Measurements from ENCODE around the gene CSN2. TPM values are rescaled to one million over a fixed set of nuclear protein-coding genes. Genes with fewer than 3 reads are reported as not detected.
"Not testable (repeated sequence)": the region's sequence is repeated elsewhere in the genome, so short reads cannot be mapped to it uniquely, and the experiment has no call there.

Gene CSN2
- polyA plus RNA-seq, 1 donor from 2014 or later, result not detected

DNA sequence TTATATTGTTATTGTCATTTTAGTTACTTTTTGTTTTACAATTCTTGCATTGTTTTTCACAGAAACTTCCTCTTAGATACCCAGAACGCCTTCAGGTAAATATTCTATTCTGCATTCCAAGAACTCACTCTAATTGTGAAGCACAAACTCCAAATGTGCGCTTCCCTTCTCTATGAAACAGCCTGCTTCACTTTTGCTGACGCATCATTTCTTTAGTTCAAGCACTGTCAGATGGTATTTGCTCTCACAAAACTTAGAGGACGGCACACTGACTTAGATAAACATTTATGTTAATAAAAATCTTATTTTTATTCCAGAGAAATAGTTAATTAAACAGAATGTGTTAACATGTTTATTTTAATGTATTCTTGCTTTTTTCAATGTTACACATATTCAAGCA lies 31.4 kb downstream of the CSN2 start:
- Mint-ChIP-seq H3K4me1 (no peaks in the 10 kb centered on the region), H3K4me3 (no peak overlapping the region), H3K9me3 (no peaks in the 10 kb centered on the region), H3K36me3 (no peaks in the 10 kb centered on the region), H3K27ac (no peak overlapping the region), H3K27me3 (no peaks in the 10 kb centered on the region)

DNA sequence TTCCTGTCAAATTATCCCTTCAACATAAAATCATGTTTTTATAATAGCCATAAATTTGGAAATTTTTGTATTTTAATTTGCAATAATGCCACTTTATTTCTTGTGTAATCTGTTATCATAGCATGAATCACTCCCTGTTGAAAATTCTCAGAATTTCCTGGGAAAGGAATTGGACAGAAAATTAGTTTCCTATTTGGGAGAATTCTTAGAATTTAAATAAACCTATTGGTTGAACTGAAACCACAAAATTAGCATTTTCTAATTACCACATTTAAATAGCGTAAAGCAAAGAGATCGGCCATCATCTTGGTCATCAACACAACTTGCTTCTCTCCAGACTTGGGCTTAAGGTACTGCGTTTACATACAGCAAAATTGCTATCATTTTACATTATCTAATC lies 34.8 kb downstream of the CSN2 start, which contains the start of gene CSN1S1:
Gene CSN1S1 (plus strand): TSS at position 301 of the 400 bp plus-strand sequence. CDS start 1,488 bp downstream, outside the sequence.
- Mint-ChIP-seq H3K36me3 (no peaks in the 10 kb centered on the region), H3K27ac (no peak within 1 kb of the TSS), H3K9me3 (no peaks in the 10 kb centered on the region), H3K4me3 (no peak within 1 kb of the TSS), H3K27me3 (no peaks in the 10 kb centered on the region), H3K4me1 (no peaks in the 10 kb centered on the region)

DNA sequence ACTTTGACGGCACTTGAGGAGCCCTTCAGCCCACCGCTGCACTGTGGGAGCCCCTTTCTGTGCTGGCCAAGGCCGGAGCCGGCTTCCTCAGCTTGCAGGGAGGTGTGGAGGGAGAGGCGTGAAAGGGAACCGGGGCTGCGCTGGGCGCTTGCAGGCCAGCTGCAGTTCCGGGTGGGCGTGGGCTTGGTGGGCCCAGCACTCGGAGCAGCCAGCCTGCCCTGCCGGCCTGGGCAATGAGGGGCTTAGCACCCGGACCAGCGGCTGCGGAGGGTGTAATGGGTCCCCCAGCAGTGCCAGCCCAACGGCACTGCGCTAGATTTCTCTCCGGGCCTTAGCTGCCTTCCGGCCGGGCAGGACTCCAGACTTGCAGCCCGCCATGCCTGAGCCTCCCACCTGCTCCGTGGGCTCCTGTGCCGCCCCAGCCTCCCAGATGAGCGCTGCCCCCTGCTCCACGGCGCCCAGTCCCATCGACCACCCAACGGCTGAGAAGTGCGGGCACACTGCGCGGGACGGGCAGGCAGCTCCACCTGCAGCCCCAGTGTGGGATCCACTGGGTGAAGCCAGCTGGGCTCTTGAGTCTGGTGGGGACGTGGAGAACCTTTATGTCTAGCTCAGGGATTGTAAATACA lies 41.6 kb downstream of the CSN2 start:
- not testable (repeated sequence) for H3K36me3 Mint-ChIP-seq, H3K4me3 Mint-ChIP-seq, H3K27me3 Mint-ChIP-seq, H3K27ac Mint-ChIP-seq, H3K4me1 Mint-ChIP-seq, H3K9me3 Mint-ChIP-seq

DNA sequence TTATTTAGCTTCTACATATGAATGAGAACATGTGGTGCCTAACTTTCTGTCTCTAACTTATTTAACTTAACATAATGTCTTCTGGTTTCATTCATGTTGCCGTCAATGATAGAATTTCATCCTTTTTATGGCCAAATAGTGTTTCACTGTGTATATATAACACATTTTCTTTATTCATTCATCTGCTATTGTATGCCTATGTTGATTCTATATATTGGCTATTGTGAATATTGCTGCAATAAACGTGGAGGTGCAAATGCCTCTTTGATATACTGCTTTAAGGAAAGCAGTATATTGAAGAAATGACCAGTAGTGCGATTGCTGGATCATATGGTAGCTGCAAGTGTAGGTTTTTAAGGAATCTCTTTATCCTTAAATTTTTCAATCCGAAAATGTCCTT lies 44.7 kb downstream of the CSN2 start:
- Mint-ChIP-seq H3K4me3 (no peak overlapping the region), H3K4me1 (no peaks in the 10 kb centered on the region), H3K36me3 (no peaks in the 10 kb centered on the region), H3K9me3 (peaks cover 0 to 4% (median 0%) of the 10 kb centered on the region in 3 donors), H3K27ac (no peak overlapping the region), H3K27me3 (no peaks in the 10 kb centered on the region)

DNA sequence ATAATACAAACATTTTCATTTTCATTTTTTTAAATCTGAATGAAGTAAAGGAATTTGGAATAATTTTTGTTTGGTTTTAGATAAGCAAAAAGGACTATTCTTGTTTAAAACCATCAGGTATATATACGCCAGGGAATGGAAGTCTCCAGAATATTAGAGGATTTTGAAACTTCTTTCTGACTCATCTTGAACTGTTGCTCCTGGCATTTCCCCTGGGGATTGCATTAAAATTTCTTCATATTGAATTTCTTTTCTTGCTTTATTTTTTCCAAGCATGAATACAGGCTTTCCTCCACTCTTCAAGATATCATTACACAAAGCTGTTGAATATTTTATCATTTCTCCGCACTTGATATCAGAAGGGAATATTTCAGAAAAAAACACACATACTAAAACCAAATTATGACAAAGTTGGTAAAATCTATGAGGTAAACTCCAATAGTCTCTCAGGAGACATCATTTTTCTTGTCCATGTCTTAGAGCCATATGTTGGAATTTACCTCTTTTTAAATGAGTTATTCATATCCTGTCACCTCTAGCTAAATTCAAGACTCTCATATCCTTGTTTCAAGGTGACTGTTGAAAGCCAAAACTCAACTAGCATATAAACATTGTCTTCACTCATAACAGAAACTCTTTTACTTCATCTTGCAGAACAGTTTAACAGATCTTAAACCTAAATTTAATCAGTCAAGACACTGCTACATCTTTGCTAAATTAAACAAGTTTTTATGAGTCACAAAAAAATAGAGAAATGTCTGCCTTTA lies 55.3 kb downstream of the CSN2 start:
- Mint-ChIP-seq H3K4me1 (peaks cover 0 to 2% (median 0%) of the 10 kb centered on the region in 3 donors), H3K27ac (no peak overlapping the region), H3K36me3 (no peaks in the 10 kb centered on the region), H3K9me3 (no peaks in the 10 kb centered on the region), H3K4me3 (no peak overlapping the region), H3K27me3 (peaks cover 2% of the 10 kb centered on the region)

DNA sequence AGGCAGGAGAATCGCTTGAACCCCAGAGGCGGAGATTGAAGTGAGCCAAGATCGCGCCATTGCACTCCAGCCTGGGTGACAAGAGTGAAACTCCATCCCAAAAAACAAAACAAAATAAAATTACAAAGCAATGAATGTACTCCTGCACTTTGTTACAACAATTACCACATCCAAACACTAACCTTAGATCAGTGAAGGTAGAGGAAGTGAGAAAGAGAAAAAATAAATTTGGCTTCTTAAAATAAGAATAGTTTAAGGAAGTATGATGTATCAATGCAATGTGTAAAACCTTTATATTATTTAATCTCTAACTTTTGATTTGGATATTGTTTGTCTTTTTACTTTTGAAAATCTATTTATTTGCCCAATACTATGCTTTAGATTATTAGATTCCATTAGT lies 56.3 kb downstream of the CSN2 start:
- Mint-ChIP-seq H3K27me3 (peaks cover 2% of the 10 kb centered on the region), H3K36me3 (no peaks in the 10 kb centered on the region), H3K4me1 (peaks cover 0 to 2% (median 0%) of the 10 kb centered on the region in 3 donors), H3K4me3 (no peak overlapping the region), H3K9me3 (peaks cover 0 to 2% (median 0%) of the 10 kb centered on the region in 3 donors), H3K27ac (no peak overlapping the region)

DNA sequence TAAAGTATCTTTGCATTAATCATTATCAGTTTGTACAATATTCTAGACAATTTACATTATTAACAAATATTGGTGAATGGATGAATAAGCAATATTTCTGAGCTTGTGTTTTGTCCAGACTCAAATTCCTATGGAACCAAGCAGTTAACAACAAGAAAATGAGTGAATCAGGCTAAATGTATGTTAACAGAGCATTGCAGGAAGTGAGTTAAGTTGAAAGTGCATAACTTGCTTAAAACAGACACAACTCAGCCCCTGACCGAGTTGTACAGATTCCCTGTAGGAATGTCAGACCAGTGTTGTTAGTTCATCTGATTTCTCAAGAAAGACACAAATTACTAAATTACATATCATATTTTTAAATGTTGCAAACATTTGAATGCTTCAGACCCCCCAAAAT lies 58.4 kb downstream of the CSN2 start:
- Mint-ChIP-seq H3K9me3 (peaks cover 0 to 5% (median 4%) of the 10 kb centered on the region in 3 donors), H3K27ac (no peak overlapping the region), H3K36me3 (no peaks in the 10 kb centered on the region), H3K27me3 (peaks cover 2% of the 10 kb centered on the region), H3K4me1 (peaks cover 0 to 2% (median 0%) of the 10 kb centered on the region in 3 donors), H3K4me3 (no peak overlapping the region)

Other genes with a start within 250 kb of the CSN2 start
- 0.31 TPM for gene SULT1B1, start 205.1 kb downstream of the CSN2 start, polyA plus RNA-seq
- not detected for gene SULT1E1, start 105.6 kb downstream of the CSN2 start, polyA plus RNA-seq
- gene CSN1S1, start 34.7 kb downstream of the CSN2 start, polyA plus RNA-seq, result not detected
- not detected for gene STATH, start 30.2 kb upstream of the CSN2 start, polyA plus RNA-seq
- gene HTN3, start 62.7 kb upstream of the CSN2 start, polyA plus RNA-seq, result not detected
- gene HTN1, start 84.7 kb upstream of the CSN2 start, polyA plus RNA-seq, result not detected
- gene PRR27, start 188.5 kb upstream of the CSN2 start, polyA plus RNA-seq, result not detected
- not detected for gene ODAM, start 230.0 kb upstream of the CSN2 start, polyA plus RNA-seq